ENCODE data around the gene KRT24.

The KRT24 gene

GRCh38 chr17:40687106-40687505, 16.4 kb downstream of the KRT24 start:
- no peak for DNase-seq

GRCh38 chr17:40686192-40686591, 17.4 kb downstream of the KRT24 start:
- no peak for DNase-seq

- no peak for DNase-seq
These were observed 22.6 kb downstream of the KRT24 start for GRCh38 chr17:40680998-40681397.

GRCh38 chr17:40679523-40679907, 24.0 kb downstream of the KRT24 start:
- DNase-seq, result no peak

- DNase-seq, result no peak
These were observed 24.5 kb downstream of the KRT24 start for GRCh38 chr17:40678902-40679522.

GRCh38 chr17:40675905-40676304, 27.6 kb downstream of the KRT24 start:
- no peak for DNase-seq

GRCh38 chr17:40672654-40673053, 30.9 kb downstream of the KRT24 start:
- no peak for DNase-seq

GRCh38 chr17:40671282-40671681, 32.3 kb downstream of the KRT24 start:
- no peak for DNase-seq

- DNase-seq, result no peak
These were observed 37.2 kb downstream of the KRT24 start for GRCh38 chr17:40666331-40666730.

GRCh38 chr17:40664582-40665333, 38.8 kb downstream of the KRT24 start, which contains the start of gene KRT222:
Gene KRT222, minus strand, starts transcription at chr17:40665177. Its CDS starts 78 bp downstream, at chr17:40665099.
- no peak for DNase-seq

GRCh38 chr17:40663252-40663651, 40.3 kb downstream of the KRT24 start:
- DNase-seq, result no peak

- DNase-seq, result no peak
These were observed 43.6 kb downstream of the KRT24 start for GRCh38 chr17:40659911-40660310.

GRCh38 chr17:40658396-40658795, 45.2 kb downstream of the KRT24 start:
- DNase-seq, result no peak

- no peak for DNase-seq
These were observed 51.6 kb downstream of the KRT24 start for GRCh38 chr17:40651939-40652338.

- DNase-seq, result peak; percentile 76
These were observed 55.1 kb downstream of the KRT24 start for GRCh38 chr17:40648384-40648968.

All from DMS79 treated with DMSO at 0.1 percent for 48 hours (cell line).